Stimulated activated CD8-positive, alpha-beta memory T cell treated with anti-CD3 and anti-CD28 coated beads, Interleukin-7, amount 100 ng/mL, for 1 hour (primary cell): ENCODE data around the gene BAHCC1.

Source experiments
- DNase-seq, 2 donors: peaks; one replicate each; pipeline ENCODE4 v3.0.0-alpha.2; 2020; ENCODE audit warnings: low read depth in 2 of 2

BAHCC1 gene

DNA sequence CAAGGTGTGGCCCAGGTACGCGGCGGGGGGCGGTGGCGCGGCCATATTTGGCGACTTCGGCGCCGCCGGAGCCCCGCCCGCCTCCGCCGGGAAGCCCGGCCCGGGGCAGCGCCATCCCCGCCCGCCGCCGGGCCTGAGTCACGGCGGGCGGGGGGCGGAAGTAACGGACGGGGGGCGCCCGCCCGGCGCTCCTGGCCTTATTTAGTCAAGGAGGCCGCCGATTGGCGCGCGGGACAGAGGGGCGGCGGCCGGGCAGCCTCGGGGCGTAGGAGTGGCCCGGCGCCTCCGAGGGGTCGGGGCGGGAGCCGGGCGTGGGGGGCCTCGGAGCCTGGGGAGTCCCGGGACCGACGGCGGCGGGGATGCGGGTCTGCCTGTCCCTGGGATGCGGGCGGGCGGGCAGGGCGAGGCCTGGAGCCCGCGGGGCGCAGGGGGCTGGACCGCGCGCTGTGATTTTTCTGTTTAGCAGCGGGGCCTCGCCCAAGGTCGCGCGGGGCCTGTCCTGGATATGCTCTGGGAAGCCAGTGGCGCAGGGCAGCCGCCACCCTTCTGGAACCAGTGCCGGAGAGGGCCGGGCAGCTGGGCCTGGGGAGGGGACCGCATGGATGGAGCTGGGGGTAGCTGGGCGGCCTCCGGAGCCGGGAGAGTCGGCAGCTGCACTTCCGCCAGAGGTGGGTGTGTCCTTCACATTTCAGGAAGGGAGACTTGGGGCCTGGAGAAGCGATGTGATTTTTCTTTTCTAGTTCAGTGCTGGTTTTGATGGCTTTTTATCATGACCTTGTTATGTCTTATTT is 119.7 kb downstream of the BAHCC1 start:
- DNase-seq: no peak

DNA sequence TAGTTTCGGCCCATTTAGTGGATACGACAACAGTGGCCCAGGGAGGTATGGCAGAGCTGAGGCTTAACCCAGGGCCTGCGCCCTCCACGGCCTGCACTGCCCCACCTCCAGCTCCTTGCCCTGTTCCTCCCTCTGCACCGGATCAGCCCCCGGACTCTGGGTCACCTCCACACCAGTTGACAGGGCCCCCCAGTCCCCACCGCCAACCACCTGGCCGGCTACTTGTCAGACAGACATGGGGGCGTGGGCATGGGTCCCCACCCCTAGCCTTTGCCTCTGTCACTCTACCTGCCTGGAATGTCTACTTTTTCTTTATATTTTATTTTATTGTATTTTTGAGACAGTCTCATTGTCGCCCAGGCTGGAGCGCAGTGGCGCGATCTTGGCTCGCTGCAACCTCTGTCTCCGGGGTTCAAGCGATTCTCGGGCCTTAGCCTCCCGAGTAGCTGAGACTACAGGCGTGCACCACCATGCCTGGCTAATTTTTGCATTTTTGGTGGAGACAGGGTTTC is 120.3 kb downstream of the BAHCC1 start:
- no peak for DNase-seq
